Panc1 (cell line): ENCODE measurements around the gene SEC63. TPM values are rescaled to one million over a fixed set of nuclear protein-coding genes. Genes with fewer than 3 reads are reported as not detected.

Source experiments
- ATAC-seq: fragments of 200-7000 bp; cut with Tn5 transposase; 2 replicates; pipeline ENCODE4 v1.9.1; 2020; ENCODE audit warnings: mild to moderate bottlenecking, moderate library complexity
- BruUV-seq: library from RNA; stranded (reverse); fragments of 400-500 nt; replicated peaks from 2 replicates; lab custom pipeline; 2021; lab: Mats Ljungman, UMichigan
- CTCF ChIA-PET: fragments of 300-600 bp; sonication (Branson Sonifier 250); formaldehyde crosslinking; loops from one replicate; lab custom pipeline; 2022; ENCODE audit warnings: antibody characterized with exemption; lab: Charles Lee
- POLR2A ChIA-PET: fragments of 300-600 bp; sonication (Branson Sonifier 250); formaldehyde crosslinking; loops from one replicate; lab custom pipeline; 2022; ENCODE audit warnings: antibody characterized with exemption; lab: Charles Lee
- DNase-seq: peaks from one replicate; pipeline ENCODE4 v3.0.0-alpha.2; 2010; ENCODE audit warnings: low read depth, low spot score
- H3K27ac ChIP-seq: 2 replicates; pipeline ENCODE4 v1.5.1; 2011; ENCODE audit warnings: mild to moderate bottlenecking, low read length, inconsistent platforms
- H3K27me3 ChIP-seq: fragments of 200-500 bp; sonication (Bioruptor generic); 2 replicates; pipeline ENCODE4 v1.6.0; 2014; ENCODE audit warnings: low read length, inconsistent platforms; ENCODE audit not compliant: control insufficient read depth, insufficient read depth
- H3K36me3 ChIP-seq: fragments of 200-500 bp; sonication (Bioruptor generic); 2 replicates; pipeline ENCODE4 v1.5.1; 2014; ENCODE audit warnings: inconsistent platforms, mild to moderate bottlenecking, low read length, moderate library complexity; ENCODE audit not compliant: control insufficient read depth, insufficient read depth
- H3K4me1 ChIP-seq: 2 replicates; pipeline ENCODE4 v1.5.1; 2011; ENCODE audit warnings: inconsistent platforms, mild to moderate bottlenecking, low read length, moderate library complexity; ENCODE audit not compliant: control insufficient read depth, insufficient read depth
- H3K4me3 ChIP-seq, 2 experiments: 2 replicates each; pipeline ENCODE4 v1.5.1; 2011 to 2012; ENCODE audit warnings: low read depth in 2 of 2, low read length in 2 of 2, mild to moderate bottlenecking in 2 of 2, inconsistent platforms in 1 of 2, moderate library complexity in 1 of 2
- H3K9me3 ChIP-seq: fragments of 200-500 bp; sonication (Bioruptor generic); 2 replicates; pipeline ENCODE4 v1.5.1; 2014; ENCODE audit warnings: low read depth, mild to moderate bottlenecking, inconsistent platforms, low read length, moderate library complexity; ENCODE audit not compliant: control insufficient read depth, insufficient read depth
- POLR2AphosphoS5 ChIP-seq: IDR thresholded peaks from 2 replicates; pipeline ENCODE4 v1.6.1; 2012; ENCODE audit warnings: mild to moderate bottlenecking, low read depth, low read length, moderate library complexity
- SIN3A ChIP-seq: IDR thresholded peaks from 2 replicates; pipeline ENCODE4 v1.6.1; 2012; ENCODE audit warnings: low read depth, mild to moderate bottlenecking, low read length, moderate library complexity, borderline replicate concordance; ENCODE audit not compliant: insufficient read depth
- TCF7L2 ChIP-seq: IDR thresholded peaks from 2 replicates; pipeline ENCODE4 v1.6.1; 2011; ENCODE audit warnings: mild to moderate bottlenecking, low read depth, low read length, inconsistent platforms
- in situ Hi-C: cut with HindIII; loops from 2 replicates; pipeline ENCODE4 v1.10.0; 2016; ENCODE audit warnings: low sequenced_read_pairs, low pct_unique_long_range_greater_than_20kb
- intact Hi-C: fragments of 100-400 bp; cut with micrococcal nuclease; formaldehyde crosslinking; loops from one replicate; pipeline ENCODE4 v1.10.0; 2022; ENCODE audit not compliant: unreplicated experiment
- total RNA-seq: library from RNA; stranded (reverse); gene quantifications from one replicate; pipeline ENCODE4 v1.2.1, GENCODE V29; 2021; ENCODE audit not compliant: unreplicated experiment
- TF ChIP-seq, protein P1 (sequence below): fragments of 450-650 bp; IDR thresholded peaks from 2 replicates; pipeline ENCODE4 v1.5.1; 2017; ENCODE audit warnings: mild to moderate bottlenecking
- TF ChIP-seq, protein P2 (sequence below), 2 experiments: IDR thresholded peaks; 2 replicates each; pipeline ENCODE4 v1.6.1; 2011 to 2012; ENCODE audit warnings: low read depth in 2 of 2, control low read depth in 1 of 2, low read length in 1 of 2, mild to moderate bottlenecking in 1 of 2, moderate library complexity in 1 of 2; ENCODE audit not compliant: insufficient read depth in 1 of 2

The SEC63 gene
- total RNA-seq, 1 experiment from 2014 or later = 172 TPM

DNA sequence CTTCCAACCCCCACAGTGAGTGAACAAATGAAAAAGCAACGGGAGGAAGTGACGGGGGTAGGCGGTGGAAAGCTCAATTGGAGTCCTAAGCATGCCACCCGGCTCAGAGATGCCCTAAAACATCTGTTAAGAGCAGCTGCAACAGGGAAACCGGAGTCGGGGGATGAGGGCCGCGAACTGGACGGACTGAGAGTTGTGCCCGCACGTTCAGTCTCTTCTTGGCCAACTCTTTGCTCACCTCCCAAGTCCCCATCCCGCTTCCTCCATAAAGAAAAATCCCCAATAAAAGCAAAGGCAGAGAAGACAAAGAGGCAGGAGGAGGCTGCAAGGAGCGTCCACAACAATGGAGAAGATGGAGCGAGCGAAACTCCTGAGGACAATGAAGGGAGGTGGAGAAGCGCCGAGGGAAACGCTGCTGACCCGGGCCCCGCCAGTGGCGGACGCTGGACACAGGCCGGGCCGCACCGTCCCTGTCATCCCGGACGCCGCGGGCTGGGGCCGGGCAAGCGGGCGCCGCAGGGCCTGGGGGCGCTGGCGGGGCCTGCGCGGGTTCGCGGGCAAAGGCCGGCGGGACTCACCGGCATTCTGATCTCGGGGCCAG lies 600 bp downstream of the SEC63 start:
- intact Hi-C loops = no loop called here
- no peaks in the 10 kb centered on the region for H3K36me3 ChIP-seq
- ATAC-seq (peak; percentile 57), DNase-seq (no peak)
- H3K9me3 ChIP-seq = no peaks in the 10 kb centered on the region
- H3K4me3 ChIP-seq = peak overlapping the region; percentile 89 to 97
- TF ChIP-seq TCF7L2 = no peak; the same call in 1 of the 2 replicates
- no peak for TF ChIP-seq POLR2AphosphoS5
- TF ChIP-seq, protein P1, sequence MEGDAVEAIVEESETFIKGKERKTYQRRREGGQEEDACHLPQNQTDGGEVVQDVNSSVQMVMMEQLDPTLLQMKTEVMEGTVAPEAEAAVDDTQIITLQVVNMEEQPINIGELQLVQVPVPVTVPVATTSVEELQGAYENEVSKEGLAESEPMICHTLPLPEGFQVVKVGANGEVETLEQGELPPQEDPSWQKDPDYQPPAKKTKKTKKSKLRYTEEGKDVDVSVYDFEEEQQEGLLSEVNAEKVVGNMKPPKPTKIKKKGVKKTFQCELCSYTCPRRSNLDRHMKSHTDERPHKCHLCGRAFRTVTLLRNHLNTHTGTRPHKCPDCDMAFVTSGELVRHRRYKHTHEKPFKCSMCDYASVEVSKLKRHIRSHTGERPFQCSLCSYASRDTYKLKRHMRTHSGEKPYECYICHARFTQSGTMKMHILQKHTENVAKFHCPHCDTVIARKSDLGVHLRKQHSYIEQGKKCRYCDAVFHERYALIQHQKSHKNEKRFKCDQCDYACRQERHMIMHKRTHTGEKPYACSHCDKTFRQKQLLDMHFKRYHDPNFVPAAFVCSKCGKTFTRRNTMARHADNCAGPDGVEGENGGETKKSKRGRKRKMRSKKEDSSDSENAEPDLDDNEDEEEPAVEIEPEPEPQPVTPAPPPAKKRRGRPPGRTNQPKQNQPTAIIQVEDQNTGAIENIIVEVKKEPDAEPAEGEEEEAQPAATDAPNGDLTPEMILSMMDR = no peak
- no peak; the same call in 1 of the 2 replicates for TF ChIP-seq SIN3A
- TF ChIP-seq, protein P2, sequence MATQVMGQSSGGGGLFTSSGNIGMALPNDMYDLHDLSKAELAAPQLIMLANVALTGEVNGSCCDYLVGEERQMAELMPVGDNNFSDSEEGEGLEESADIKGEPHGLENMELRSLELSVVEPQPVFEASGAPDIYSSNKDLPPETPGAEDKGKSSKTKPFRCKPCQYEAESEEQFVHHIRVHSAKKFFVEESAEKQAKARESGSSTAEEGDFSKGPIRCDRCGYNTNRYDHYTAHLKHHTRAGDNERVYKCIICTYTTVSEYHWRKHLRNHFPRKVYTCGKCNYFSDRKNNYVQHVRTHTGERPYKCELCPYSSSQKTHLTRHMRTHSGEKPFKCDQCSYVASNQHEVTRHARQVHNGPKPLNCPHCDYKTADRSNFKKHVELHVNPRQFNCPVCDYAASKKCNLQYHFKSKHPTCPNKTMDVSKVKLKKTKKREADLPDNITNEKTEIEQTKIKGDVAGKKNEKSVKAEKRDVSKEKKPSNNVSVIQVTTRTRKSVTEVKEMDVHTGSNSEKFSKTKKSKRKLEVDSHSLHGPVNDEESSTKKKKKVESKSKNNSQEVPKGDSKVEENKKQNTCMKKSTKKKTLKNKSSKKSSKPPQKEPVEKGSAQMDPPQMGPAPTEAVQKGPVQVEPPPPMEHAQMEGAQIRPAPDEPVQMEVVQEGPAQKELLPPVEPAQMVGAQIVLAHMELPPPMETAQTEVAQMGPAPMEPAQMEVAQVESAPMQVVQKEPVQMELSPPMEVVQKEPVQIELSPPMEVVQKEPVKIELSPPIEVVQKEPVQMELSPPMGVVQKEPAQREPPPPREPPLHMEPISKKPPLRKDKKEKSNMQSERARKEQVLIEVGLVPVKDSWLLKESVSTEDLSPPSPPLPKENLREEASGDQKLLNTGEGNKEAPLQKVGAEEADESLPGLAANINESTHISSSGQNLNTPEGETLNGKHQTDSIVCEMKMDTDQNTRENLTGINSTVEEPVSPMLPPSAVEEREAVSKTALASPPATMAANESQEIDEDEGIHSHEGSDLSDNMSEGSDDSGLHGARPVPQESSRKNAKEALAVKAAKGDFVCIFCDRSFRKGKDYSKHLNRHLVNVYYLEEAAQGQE (IDR thresholded peaks at IDR 0.05; ENCODE audit: insufficient read depth in 1 of 2, low read depth in 2 of 2, low read length in 1 of 2) = no peak
- H3K27me3 ChIP-seq = no peaks in the 10 kb centered on the region
- in situ Hi-C loops = no loop called here
- H3K4me1 ChIP-seq = peaks cover 18% of the 10 kb centered on the region
- CTCF ChIA-PET = no interaction called here
- POLR2A ChIA-PET = interaction anchor here (0.6 kb wide), 1 partner anchor 140 kb away, joined by 4 read pairs; no protein-coding TSS in a partner anchor
- no TSS peak for BruUV-seq
- peak overlapping the region; percentile 97 for H3K27ac ChIP-seq

DNA sequence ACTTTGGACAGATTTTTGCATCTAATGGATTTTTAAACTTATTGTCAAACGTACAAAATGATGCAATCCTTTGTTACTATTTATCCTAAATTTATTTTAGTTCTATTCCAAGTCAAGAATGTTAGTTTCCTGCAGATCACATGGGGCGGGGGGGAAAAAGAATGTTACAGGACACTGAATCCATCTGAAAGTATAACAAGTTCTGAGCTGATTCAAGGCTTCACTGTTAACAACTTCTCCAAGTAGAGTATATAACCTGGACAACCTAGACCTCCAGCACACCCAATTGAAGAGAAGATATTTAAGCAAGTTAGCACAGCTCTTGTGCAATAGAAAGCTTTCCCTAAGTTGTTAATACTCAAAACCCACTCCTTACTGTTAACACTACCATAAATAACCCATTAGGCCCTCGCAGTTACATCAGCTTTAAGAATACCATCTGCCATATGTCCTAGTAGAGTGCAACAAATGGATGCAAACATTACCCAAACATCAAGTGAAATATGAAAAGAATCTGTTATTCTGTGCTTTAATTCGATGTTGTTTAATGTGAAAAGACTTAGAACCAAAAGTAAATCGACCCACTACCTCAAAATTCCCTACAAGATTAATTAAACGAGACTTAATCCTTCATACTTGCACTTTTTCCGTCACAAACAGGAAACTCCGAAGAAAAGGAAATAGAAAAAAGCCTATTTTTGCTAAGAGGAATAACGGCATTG lies 1.3 kb downstream of the SEC63 start:
- H3K4me1 ChIP-seq = peaks cover 23% of the 10 kb centered on the region
- peak overlapping the region; percentile 97 for H3K27ac ChIP-seq
- ChIA-PET CTCF (no interaction called here), POLR2A (interaction anchor here (0.6 kb wide), 1 partner anchor 141 kb away, joined by 4 read pairs; no protein-coding TSS in a partner anchor)
- no peak for TF ChIP-seq TCF7L2
- TF ChIP-seq SIN3A = no peak
- TF ChIP-seq, protein P2 (IDR thresholded peaks at IDR 0.05; ENCODE audit: insufficient read depth in 1 of 2, low read depth in 2 of 2, low read length in 1 of 2) = no peak
- TF ChIP-seq, protein P1 = no peak
- no peak for TF ChIP-seq POLR2AphosphoS5
- no peaks in the 10 kb centered on the region for H3K36me3 ChIP-seq
- no peaks in the 10 kb centered on the region for H3K9me3 ChIP-seq
- no TSS peak for BruUV-seq
- in situ Hi-C loops = no loop called here
- intact Hi-C loops = no loop called here
- H3K27me3 ChIP-seq = no peaks in the 10 kb centered on the region
- ATAC-seq (no peak), DNase-seq (no peak)
- peak overlapping the region; percentile 89 to 97 for H3K4me3 ChIP-seq
